HFF-Myc (cell line): Measurements from ENCODE around the gene FCN3.

Experiments
- DNase-seq: peaks from one replicate; pipeline ENCODE4 v3.0.0-alpha.2; 2011; ENCODE audit warnings: low read depth; ENCODE audit errors: extremely low read depth
- H3K4me3 ChIP-seq: replicated peaks from 2 replicates; pipeline ENCODE4 v1.5.1; 2011; ENCODE audit warnings: low read depth, mild to moderate bottlenecking, control low read depth, low read length
- TF ChIP-seq, protein P1 (sequence below): IDR thresholded peaks from 2 replicates; pipeline ENCODE4 v1.5.1; 2012; ENCODE audit warnings: mild to moderate bottlenecking, low read depth, low read length, control low read depth; ENCODE audit errors: missing control alignments

Gene FCN3

DNA sequence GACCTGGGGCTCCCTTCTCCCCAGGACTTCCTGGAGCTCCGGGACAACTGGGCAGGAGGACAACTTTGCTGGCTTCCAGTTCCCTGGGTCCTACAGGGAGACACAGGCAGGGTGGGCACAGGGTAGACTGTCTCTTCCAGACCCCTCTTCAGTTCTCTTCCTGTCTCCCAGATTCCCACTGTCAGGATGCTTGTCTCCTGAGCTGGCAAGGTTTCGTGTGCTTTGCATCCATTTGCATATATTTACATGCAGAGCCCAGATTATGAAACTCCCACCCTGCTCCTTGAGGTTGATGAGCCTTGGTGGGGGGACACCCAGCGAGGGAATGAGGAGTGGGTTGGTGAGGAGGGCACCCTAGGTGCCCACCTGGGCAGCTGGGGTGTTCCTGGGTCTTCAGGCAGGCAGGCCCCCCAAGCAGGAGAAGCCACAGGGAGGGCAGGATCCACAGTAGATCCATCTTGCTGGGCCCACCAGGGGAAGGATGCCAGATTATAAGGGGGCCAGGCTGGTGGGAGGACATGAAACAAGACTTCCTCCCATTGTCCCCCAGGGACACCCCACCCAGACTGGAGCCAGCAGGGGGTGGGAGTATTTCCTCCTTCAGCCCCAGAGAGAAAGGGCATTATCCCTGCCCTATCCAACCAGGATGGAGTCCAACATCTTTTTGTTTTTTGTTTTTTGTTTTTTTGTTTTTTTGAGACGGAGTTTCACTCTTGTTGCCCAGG is at the start of gene FCN3:
Gene FCN3 (minus strand): TSS at position 463 of the 725 bp plus-strand sequence. CDS start 6 bp downstream, at position 457.
- no peak for DNase-seq

DNA sequence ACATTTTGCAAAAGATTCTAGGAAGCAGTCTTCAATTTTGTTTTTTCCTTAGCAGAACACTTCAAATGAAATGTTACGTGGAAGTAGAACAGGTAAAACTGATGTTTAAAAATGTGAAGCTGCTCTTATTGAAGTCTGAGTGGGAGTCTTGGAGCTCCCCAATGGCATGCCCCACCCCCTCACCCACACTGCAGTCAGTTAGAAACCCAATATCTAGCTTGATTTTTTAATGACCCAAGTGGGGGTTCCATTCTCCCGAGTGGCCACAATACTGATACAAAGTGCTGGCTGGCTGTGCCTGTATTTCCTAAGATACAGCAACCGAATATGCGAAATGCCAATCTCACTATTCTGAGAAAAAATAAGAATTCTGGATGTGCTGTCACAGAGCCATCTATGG is 49.1 kb upstream of the FCN3 start:
- TF ChIP-seq, protein P1, sequence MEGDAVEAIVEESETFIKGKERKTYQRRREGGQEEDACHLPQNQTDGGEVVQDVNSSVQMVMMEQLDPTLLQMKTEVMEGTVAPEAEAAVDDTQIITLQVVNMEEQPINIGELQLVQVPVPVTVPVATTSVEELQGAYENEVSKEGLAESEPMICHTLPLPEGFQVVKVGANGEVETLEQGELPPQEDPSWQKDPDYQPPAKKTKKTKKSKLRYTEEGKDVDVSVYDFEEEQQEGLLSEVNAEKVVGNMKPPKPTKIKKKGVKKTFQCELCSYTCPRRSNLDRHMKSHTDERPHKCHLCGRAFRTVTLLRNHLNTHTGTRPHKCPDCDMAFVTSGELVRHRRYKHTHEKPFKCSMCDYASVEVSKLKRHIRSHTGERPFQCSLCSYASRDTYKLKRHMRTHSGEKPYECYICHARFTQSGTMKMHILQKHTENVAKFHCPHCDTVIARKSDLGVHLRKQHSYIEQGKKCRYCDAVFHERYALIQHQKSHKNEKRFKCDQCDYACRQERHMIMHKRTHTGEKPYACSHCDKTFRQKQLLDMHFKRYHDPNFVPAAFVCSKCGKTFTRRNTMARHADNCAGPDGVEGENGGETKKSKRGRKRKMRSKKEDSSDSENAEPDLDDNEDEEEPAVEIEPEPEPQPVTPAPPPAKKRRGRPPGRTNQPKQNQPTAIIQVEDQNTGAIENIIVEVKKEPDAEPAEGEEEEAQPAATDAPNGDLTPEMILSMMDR: no peak
- H3K4me3 ChIP-seq: no peak overlapping the region
- no peak for DNase-seq

More for the DNA sequence above, at the start of gene FCN3:
- TF ChIP-seq, protein P1: no peak
- H3K4me3 ChIP-seq: no peak within 1 kb of the TSS

DNA sequence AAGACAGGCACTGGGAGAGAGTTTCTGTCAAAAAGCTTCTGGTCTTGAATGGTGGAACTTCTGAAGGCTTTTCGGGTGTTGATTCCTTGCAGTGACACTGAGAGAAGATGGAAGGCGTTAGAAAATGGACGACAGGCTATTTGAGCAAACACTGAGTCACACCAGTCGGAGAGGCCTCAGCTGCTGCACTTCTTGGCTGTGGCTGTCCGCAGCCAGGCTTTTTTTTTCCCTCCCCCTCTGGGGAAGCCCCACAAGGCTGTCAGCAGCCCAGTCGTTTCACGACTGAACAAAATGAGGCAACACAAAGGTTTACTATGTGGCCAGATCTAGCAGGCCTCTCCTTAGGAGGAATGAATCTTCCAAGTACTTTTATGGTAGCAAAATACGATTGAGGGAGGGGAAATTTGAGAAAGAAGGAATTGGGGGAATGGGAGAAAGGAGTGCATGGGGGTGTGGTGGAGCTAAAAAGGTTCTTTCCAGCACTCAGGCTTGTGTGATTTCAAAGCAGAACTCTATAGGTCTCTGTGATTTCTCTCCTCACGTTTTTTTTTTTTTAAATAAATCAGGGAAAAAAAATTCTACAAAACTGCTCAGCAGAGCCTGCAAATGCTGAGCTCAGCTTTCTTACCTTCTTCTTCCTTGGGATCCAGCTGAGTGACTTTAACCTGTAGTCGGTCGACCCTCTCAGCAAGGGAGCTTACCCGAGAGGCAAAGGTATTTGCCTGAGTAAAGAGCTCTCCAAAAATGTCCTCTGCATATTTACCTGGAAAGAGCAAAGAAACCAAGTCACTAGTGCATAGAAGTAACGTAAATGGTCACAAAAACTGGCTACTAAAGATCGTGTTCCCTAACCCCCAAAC is 43.9 kb upstream of the FCN3 start:
- peak; percentile 50 for DNase-seq
- H3K4me3 ChIP-seq: no peak overlapping the region
- TF ChIP-seq, protein P1: no peak

DNA sequence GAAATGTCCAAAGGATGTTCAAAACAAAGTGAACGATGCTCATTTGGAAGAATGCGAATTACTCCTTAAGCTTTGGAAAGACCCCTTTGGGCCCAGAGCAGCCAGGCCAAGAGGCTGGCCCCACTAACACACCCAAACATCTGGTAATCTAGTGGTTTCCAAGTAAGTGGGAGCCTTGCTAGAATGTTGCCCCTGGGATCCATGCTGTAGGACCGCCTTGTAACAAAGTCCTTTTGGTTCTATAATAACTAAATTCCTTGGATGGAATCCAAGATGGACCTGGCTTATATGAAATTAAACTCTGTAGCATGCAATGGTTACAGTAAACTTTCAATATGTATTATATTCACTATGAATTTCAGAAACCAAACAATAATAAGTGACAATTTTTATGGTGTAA is 43.1 kb upstream of the FCN3 start:
- no peak overlapping the region for H3K4me3 ChIP-seq
- DNase-seq: no peak
- TF ChIP-seq, protein P1: no peak

DNA sequence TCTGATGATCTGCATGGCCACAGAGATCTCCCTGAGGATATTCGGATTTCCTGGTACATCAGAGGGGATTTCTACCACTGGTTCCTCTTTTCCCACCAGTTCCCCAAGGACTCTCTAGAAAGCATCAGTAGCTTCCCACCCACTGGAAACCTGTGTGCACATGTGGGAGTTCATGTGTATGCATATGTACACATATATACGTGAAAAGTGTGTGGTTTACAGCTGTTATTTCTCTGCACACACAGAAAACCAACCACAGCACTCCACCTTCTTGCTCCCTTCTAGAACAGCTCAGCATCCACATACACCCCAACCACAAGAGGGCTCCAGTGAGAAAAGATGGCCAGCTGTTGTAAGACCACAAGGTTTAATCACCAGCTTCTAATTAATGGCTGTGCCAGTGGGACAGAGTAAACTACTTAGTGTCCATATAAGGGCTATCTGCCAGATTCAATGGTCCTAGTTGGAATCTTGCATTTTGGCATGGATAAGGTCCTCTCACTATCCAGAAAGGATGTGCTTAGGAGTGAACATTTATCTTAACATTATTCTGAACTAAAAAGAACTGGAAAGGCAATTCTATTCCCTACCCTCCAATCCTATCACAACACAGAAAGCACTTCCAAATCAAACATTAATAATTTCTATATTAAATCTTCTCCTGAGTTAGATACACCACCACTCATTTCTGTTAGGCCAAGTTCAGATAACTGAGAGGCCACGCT is 41.9 kb upstream of the FCN3 start:
- DNase-seq: no peak
- TF ChIP-seq, protein P1: peak; percentile 68
- no peak overlapping the region for H3K4me3 ChIP-seq

DNA sequence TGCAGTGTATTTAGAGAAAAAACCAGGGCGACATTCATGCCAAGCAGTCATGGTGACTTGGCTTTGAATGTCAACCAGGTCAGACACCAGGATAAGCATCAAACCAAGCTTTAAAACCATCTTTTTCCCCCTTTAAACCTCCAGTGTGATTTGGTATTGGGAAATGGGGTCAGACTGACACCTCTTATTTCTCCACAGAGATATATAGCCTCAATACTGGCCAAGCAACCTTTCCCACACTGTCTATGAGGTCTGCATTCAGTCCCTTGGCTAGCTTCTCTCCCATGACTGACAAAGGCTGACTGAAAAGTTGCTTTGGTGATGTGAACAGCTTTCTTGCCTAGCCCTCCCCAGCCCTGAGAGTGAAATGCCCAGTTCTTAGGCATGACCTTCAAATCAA is 39.5 kb upstream of the FCN3 start:
- DNase-seq: no peak
- H3K4me3 ChIP-seq: no peak overlapping the region
- TF ChIP-seq, protein P1: no peak
